T-cell (primary cell): ENCODE results near the gene TENM4. TPM values are rescaled to one million over a fixed set of nuclear protein-coding genes. Genes with fewer than 3 reads are reported as not detected.
"Not testable (repeated sequence)": the region's sequence is repeated elsewhere in the genome, so short reads cannot be mapped to it uniquely, and the experiment has no call there.

Experiments
- ATAC-seq, 4 experiments: fragments of 200-7000 bp in 3 of 4; fragments of 150-1000 bp in 1 of 4; cut with Tn5 transposase; replicated peaks in 1 of 4; 1 replicate in 3 of 4; 2 replicates in 1 of 4; pipeline ENCODE4 v1.10.0; 2021; ENCODE audit warnings: moderate library complexity in 3 of 4, mild to moderate bottlenecking in 2 of 4, moderate number of reproducible peaks in 1 of 4
- CTCF ChIA-PET, 2 donors: fragments of 300-600 bp; sonication (Branson Sonifier 250); formaldehyde crosslinking; loops; one replicate each; lab custom pipeline; 2022; ENCODE audit warnings: antibody characterized with exemption in 2 of 2; lab: Charles Lee
- POLR2A ChIA-PET, 2 donors: fragments of 300-600 bp; sonication (Branson Sonifier 250); formaldehyde crosslinking; loops; one replicate each; lab custom pipeline; 2022; ENCODE audit warnings: antibody characterized with exemption in 2 of 2; lab: Charles Lee
- DNase-seq, 35 experiments: peaks; one replicate each; pipeline versions ENCODE4 v3.0.0 to v3.0.0-alpha.2; 2013 to 2023
- H3K27ac ChIP-seq: one replicate; pipeline ENCODE4 v1.5.1; 2013; ENCODE audit warnings: low read length
- H3K27me3 ChIP-seq, 2 experiments: replicated peaks in 1 of 2; 1 replicate in 1 of 2; 2 replicates in 1 of 2; pipeline versions ENCODE4 v1.6.1 to v1.7.0; 2013; ENCODE audit warnings: low read length in 1 of 2, mixed read lengths in 1 of 2; ENCODE audit not compliant: control insufficient read depth in 2 of 2, insufficient read depth in 2 of 2; ENCODE audit errors: extremely low read depth in 1 of 2
- H3K36me3 ChIP-seq, 2 donors: 1 replicate in 1 of 2; 2 replicates in 1 of 2; pipeline versions ENCODE4 v1.6.1 to v1.7.0; 2013; ENCODE audit warnings: low read length in 1 of 2; ENCODE audit not compliant: control insufficient read depth in 2 of 2, insufficient read depth in 1 of 2; ENCODE audit errors: extremely low read depth in 1 of 2
- H3K4me1 ChIP-seq, 2 experiments: 1 replicate in 1 of 2; 2 replicates in 1 of 2; pipeline versions ENCODE4 v1.6.1 to v1.7.0; 2013; ENCODE audit warnings: low read length in 2 of 2, mixed read lengths in 1 of 2; ENCODE audit not compliant: insufficient read depth in 2 of 2, control insufficient read depth in 1 of 2; ENCODE audit errors: extremely low read depth in 1 of 2
- H3K4me3 ChIP-seq, 2 donors: 1 replicate in 1 of 2; 2 replicates in 1 of 2; pipeline versions ENCODE4 v1.5.1 to v1.7.0; 2013; ENCODE audit warnings: mild to moderate bottlenecking in 2 of 2, low read length in 1 of 2, moderate library complexity in 1 of 2; ENCODE audit not compliant: control insufficient read depth in 1 of 2; ENCODE audit errors: extremely low read depth in 1 of 2
- H3K9me3 ChIP-seq: 2 replicates; pipeline ENCODE4 v1.7.0; 2013
- H3K27ac Mint-ChIP-seq, 2 donors: one replicate each; pipeline ENCODE4 v1.8.0; 2020 to 2021; ENCODE audit warnings: mild to moderate bottlenecking in 2 of 2, mixed read lengths in 2 of 2
- H3K27me3 Mint-ChIP-seq, 2 donors: one replicate each; pipeline ENCODE4 v1.8.0; 2021 to 2022; ENCODE audit warnings: mixed read lengths in 2 of 2
- H3K36me3 Mint-ChIP-seq: one replicate; pipeline ENCODE4 v1.8.0; 2021; ENCODE audit warnings: mixed read lengths
- H3K4me1 Mint-ChIP-seq, 3 donors: one replicate each; pipeline ENCODE4 v1.8.0; 2020 to 2022; ENCODE audit warnings: mixed read lengths in 3 of 3, mild to moderate bottlenecking in 1 of 3
- H3K4me3 Mint-ChIP-seq, 3 donors: one replicate each; pipeline ENCODE4 v1.8.0; 2020 to 2022; ENCODE audit warnings: mild to moderate bottlenecking in 3 of 3, mixed read lengths in 3 of 3, moderate library complexity in 3 of 3
- H3K9me3 Mint-ChIP-seq, 3 donors: one replicate each; pipeline ENCODE4 v1.8.0; 2020 to 2022; ENCODE audit warnings: mixed read lengths in 3 of 3
- WGBS: methylation state at CpG from one replicate; pipeline ENCODE4 v1.1.5; 2013; ENCODE audit warnings: missing lambda C conversion rate; ENCODE audit not compliant: insufficient coverage; 5-methylcytosine and 5-hydroxymethylcytosine counted together
- total RNA-seq, 35 experiments: library from RNA in 6 of 35; stranded (reverse) in 6 of 35; fragments of 120-200 nt in 1 of 35; gene quantifications; one replicate each; pipeline versions ENCODE4 v1.2.1 to v1.2.4 and lab custom pipeline; 2013 to 2026

Gene TENM4
- total RNA-seq, 5 donors from 2014 or later (not counting 1 experiment from before 2014, with no cell fraction given) = 0.03 to 0.35 (median 0.03) TPM; not detected in 2

GRCh38 chr11:78832226-78832947, 608.4 kb downstream of the TENM4 start:
- H3K27me3 ChIP-seq = no peaks in the 10 kb centered on the region
- Mint-ChIP-seq H3K9me3 (no peaks in the 10 kb centered on the region), H3K36me3 (no peaks in the 10 kb centered on the region), H3K4me1 (no peaks in the 10 kb centered on the region), H3K4me3 (no peak overlapping the region), H3K27ac (no peak overlapping the region), H3K27me3 (peaks cover 8 to 13% of the 10 kb centered on the region in 2 donors)
- ATAC-seq = no peak
- 100% methylated on average over 2 of the region's 7 CpGs for WGBS
- H3K27ac ChIP-seq = no peak overlapping the region
- DNase-seq = no peak
- H3K9me3 ChIP-seq = no peaks in the 10 kb centered on the region
- no peaks in the 10 kb centered on the region for H3K4me1 ChIP-seq
- H3K4me3 ChIP-seq = no peak overlapping the region
- ChIA-PET POLR2A (no interaction called here), CTCF (no interaction called here)
- no peaks in the 10 kb centered on the region for H3K36me3 ChIP-seq

DNA sequence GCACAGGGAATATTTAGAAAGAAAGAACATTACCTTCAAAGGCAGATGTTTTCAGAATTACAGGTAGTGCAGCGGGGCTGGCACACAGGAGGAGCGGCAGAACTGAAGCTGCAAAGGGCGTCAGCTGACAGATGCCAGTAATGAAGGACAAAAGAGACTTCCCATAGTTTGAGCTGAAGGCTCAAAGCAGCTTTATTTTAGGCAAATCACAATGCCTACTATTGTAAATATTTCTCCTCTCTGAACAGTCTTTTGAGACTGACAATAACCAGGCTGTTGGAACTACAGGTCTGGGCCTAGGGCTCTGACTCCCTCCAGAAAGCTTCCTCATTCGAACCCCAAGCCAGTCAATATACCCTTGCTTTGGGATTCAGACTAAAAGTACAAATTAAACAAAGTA, 609.3 kb downstream of the TENM4 start:
- CTCF ChIA-PET = no interaction called here
- no peaks in the 10 kb centered on the region for H3K9me3 Mint-ChIP-seq
- H3K36me3 Mint-ChIP-seq = no peaks in the 10 kb centered on the region
- H3K4me3 ChIP-seq = no peak overlapping the region
- H3K4me1 ChIP-seq = no peaks in the 10 kb centered on the region
- H3K27me3 ChIP-seq = no peaks in the 10 kb centered on the region
- no peaks in the 10 kb centered on the region for H3K9me3 ChIP-seq
- no peaks in the 10 kb centered on the region for H3K4me1 Mint-ChIP-seq
- POLR2A ChIA-PET = no interaction called here
- H3K36me3 ChIP-seq = no peaks in the 10 kb centered on the region
- no peak overlapping the region for H3K27ac Mint-ChIP-seq
- H3K27me3 Mint-ChIP-seq = peaks cover 8 to 13% of the 10 kb centered on the region in 2 donors
- no peak overlapping the region for H3K27ac ChIP-seq
- DNase-seq = no peak
- WGBS = 88% methylated on average over 3 of the region's 4 CpGs
- no peak for ATAC-seq
- H3K4me3 Mint-ChIP-seq = no peak overlapping the region

GRCh38 chr11:78830277-78830819, 610.5 kb downstream of the TENM4 start:
- no peak for DNase-seq
- H3K27me3 ChIP-seq = no peaks in the 10 kb centered on the region
- H3K4me1 ChIP-seq = no peaks in the 10 kb centered on the region
- H3K27ac Mint-ChIP-seq = no peak overlapping the region
- CTCF ChIA-PET = no interaction called here
- no peak overlapping the region for H3K4me3 Mint-ChIP-seq
- H3K27ac ChIP-seq = no peak overlapping the region
- WGBS = 78% methylated on average over 6 of the region's 11 CpGs
- ATAC-seq = no peak
- no peaks in the 10 kb centered on the region for H3K9me3 Mint-ChIP-seq
- H3K4me3 ChIP-seq = no peak overlapping the region
- H3K36me3 Mint-ChIP-seq = no peaks in the 10 kb centered on the region
- H3K27me3 Mint-ChIP-seq = peaks cover 5 to 9% of the 10 kb centered on the region in 2 donors
- no peaks in the 10 kb centered on the region for H3K36me3 ChIP-seq
- H3K4me1 Mint-ChIP-seq = no peaks in the 10 kb centered on the region
- H3K9me3 ChIP-seq = no peaks in the 10 kb centered on the region
- POLR2A ChIA-PET = no interaction called here

GRCh38 chr11:78829146-78829545, 611.7 kb downstream of the TENM4 start:
- H3K27me3 Mint-ChIP-seq = peaks cover 5 to 9% of the 10 kb centered on the region in 2 donors
- H3K4me1 Mint-ChIP-seq = no peaks in the 10 kb centered on the region
- ChIA-PET POLR2A (no interaction called here), CTCF (no interaction called here)
- H3K36me3 ChIP-seq = no peaks in the 10 kb centered on the region
- no peak overlapping the region for H3K4me3 Mint-ChIP-seq
- ATAC-seq (no peak), DNase-seq (no peak)
- H3K4me1 ChIP-seq = no peaks in the 10 kb centered on the region
- H3K9me3 Mint-ChIP-seq = no peaks in the 10 kb centered on the region
- H3K27ac ChIP-seq = no peak overlapping the region
- WGBS = 17% methylated on average over 2 of the region's 3 CpGs
- no peaks in the 10 kb centered on the region for H3K27me3 ChIP-seq
- no peaks in the 10 kb centered on the region for H3K9me3 ChIP-seq
- H3K27ac Mint-ChIP-seq = no peak overlapping the region
- H3K4me3 ChIP-seq = no peak overlapping the region
- no peaks in the 10 kb centered on the region for H3K36me3 Mint-ChIP-seq

DNA sequence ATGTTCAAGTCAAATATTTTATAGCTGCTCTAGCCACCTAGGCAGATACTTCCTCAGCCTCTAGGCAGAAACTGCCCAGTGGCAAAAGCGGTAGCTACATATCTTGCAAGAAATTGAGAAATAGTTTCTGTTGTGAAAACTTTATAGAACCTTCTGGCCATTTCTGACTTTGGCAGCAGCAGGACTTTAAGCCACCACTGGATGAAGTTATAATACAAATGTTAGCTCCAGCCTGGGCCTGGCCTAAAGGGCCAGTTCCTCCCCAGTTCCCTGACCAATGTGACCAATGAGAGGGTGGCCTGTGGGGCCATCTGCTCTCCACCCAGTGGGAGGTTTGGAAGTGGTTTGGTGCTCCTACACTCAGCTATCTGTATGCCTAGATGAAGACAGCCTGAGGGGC, 612.2 kb downstream of the TENM4 start:
- Mint-ChIP-seq H3K27me3 (peaks cover 5 to 9% of the 10 kb centered on the region in 2 donors), H3K9me3 (no peaks in the 10 kb centered on the region), H3K4me3 (no peak overlapping the region), H3K36me3 (no peaks in the 10 kb centered on the region), H3K27ac (no peak overlapping the region), H3K4me1 (no peaks in the 10 kb centered on the region)
- ATAC-seq (no peak), DNase-seq (no peak)
- H3K4me3 ChIP-seq = no peak overlapping the region
- no peaks in the 10 kb centered on the region for H3K4me1 ChIP-seq
- H3K9me3 ChIP-seq = no peaks in the 10 kb centered on the region
- H3K27ac ChIP-seq = no peak overlapping the region
- WGBS = no CpG with 5 or more reads among the region's 1 CpG
- ChIA-PET POLR2A (no interaction called here), CTCF (no interaction called here)
- no peaks in the 10 kb centered on the region for H3K27me3 ChIP-seq
- H3K36me3 ChIP-seq = no peaks in the 10 kb centered on the region

DNA sequence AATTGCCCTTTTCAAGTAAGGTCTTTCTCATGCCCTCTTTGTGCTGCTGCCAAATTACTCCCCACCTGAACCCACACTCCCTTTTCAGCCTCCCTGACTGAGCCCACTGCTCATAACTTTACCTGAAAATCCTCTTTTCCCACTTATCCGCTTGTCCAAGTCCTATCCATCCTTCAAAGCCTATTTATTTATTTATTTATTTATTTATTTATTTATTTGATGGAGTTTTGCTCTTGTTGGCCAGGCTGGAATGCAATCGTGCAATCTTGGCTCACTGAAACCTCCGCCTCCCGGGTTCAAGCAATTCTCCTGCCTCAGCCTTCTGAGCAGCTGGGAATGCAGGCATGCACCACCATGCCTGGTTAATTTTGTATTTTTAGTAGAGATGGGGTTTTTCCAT, 613.5 kb downstream of the TENM4 start:
- POLR2A ChIA-PET, H3K4me3 ChIP-seq, ATAC-seq, H3K27ac ChIP-seq, H3K9me3 Mint-ChIP-seq, H3K4me3 Mint-ChIP-seq, H3K27me3 ChIP-seq, H3K27me3 Mint-ChIP-seq, H3K4me1 ChIP-seq, CTCF ChIA-PET, H3K36me3 Mint-ChIP-seq, H3K9me3 ChIP-seq, DNase-seq, H3K36me3 ChIP-seq, H3K4me1 Mint-ChIP-seq, H3K27ac Mint-ChIP-seq: not testable (repeated sequence)
- WGBS = 86% methylated on average over 3 of the region's 4 CpGs
